ENCODE measurements around the gene ENO4. TPM values are rescaled to one million over a fixed set of nuclear protein-coding genes. Genes with fewer than 3 reads are reported as not detected.

The ENO4 gene
- total RNA-seq, 1 experiment from 2014 or later, result 0.42 TPM

- CTCF ChIA-PET, result interaction anchor here (1.0 kb wide), 1 partner anchor 365 kb away, joined by 4 read pairs; no protein-coding TSS in a partner anchor
- peaks cover 4% of the 10 kb centered on the region for H3K27me3 Mint-ChIP-seq (ENCODE audit: low read depth)
- H3K9me3 Mint-ChIP-seq, result no peaks in the 10 kb centered on the region
- peak overlapping the region; percentile 21; the same call in 1 of the 2 replicates for H3K27ac Mint-ChIP-seq
- ATAC-seq, result no peak
- H3K36me3 Mint-ChIP-seq, result no peaks in the 10 kb centered on the region
- H3K4me1 Mint-ChIP-seq, result peaks cover 29% of the 10 kb centered on the region
- no peak for DNase-seq (ENCODE audit: low spot score)
- POLR2A ChIA-PET, result no interaction called here
- H3K4me3 Mint-ChIP-seq, result no peak overlapping the region
- TF ChIP-seq ZNF138 (CRISPR knock-in tag; conservative IDR thresholded peaks at IDR 0.05) (no peak), MAX (CRISPR knock-in tag; IDR thresholded peaks at IDR 0.05) (no peak), FOXJ3 (CRISPR knock-in tag; IDR thresholded peaks at IDR 0.05; ENCODE audit: borderline replicate concordance) (no peak), TCF7 (CRISPR knock-in tag; IDR thresholded peaks at IDR 0.05; ENCODE audit: low read depth) (no peak), ZNF396 (CRISPR knock-in tag; IDR thresholded peaks at IDR 0.05; ENCODE audit: borderline replicate concordance) (no peak), STAT6 (CRISPR knock-in tag; conservative IDR thresholded peaks at IDR 0.05; ENCODE audit: low read depth) (no peak), RORB (CRISPR knock-in tag; IDR thresholded peaks at IDR 0.05) (no peak), USF1 (CRISPR knock-in tag; IDR thresholded peaks at IDR 0.05) (no peak), EMX1 (CRISPR knock-in tag; IDR thresholded peaks at IDR 0.05) (no peak), CDX4 (CRISPR knock-in tag; IDR thresholded peaks at IDR 0.05; ENCODE audit: borderline replicate concordance) (no peak), ATF3 (CRISPR knock-in tag; conservative IDR thresholded peaks at IDR 0.05) (no peak), ZBTB21 (CRISPR knock-in tag; IDR thresholded peaks at IDR 0.05; ENCODE audit: borderline replicate concordance) (no peak), SP1 (CRISPR knock-in tag; conservative IDR thresholded peaks at IDR 0.05) (no peak), MXD4 (CRISPR knock-in tag; IDR thresholded peaks at IDR 0.05; ENCODE audit: borderline replicate concordance) (no peak), NFE2L1 (CRISPR knock-in tag; IDR thresholded peaks at IDR 0.05) (no peak), ZNF512 (CRISPR knock-in tag; IDR thresholded peaks at IDR 0.05; ENCODE audit: borderline replicate concordance) (no peak), ZNF671 (CRISPR knock-in tag; IDR thresholded peaks at IDR 0.05) (no peak), ARID4B (CRISPR knock-in tag; IDR thresholded peaks at IDR 0.05; ENCODE audit: borderline replicate concordance) (no peak), TP53 (CRISPR knock-in tag; IDR thresholded peaks at IDR 0.05) (no peak)
Observed at GRCh38 chr10:116802876-116803275, 46.4 kb upstream of the ENO4 start.

Measured in WTC11 (cell line).